Psoas muscle (tissue), 8 donors: ENCODE measurements around the gene OLFML2B. TPM values are rescaled to one million over a fixed set of nuclear protein-coding genes. Genes with fewer than 3 reads are reported as not detected.

ENCODE experiments used
- ATAC-seq, 4 donors: fragments of 200-7000 bp; cut with Tn5 transposase; one replicate each; pipeline ENCODE4 v1.9.1; 2020; ENCODE audit warnings: moderate library complexity in 3 of 4, mild to moderate bottlenecking in 2 of 4
- DNase-seq, 2 donors: peaks; one replicate each; pipeline ENCODE4 v3.0.0-alpha.2; 2020
- H3K27ac ChIP-seq: fragments of 200-600 bp; one replicate; pipeline ENCODE4 v1.8.0; 2022
- H3K27me3 ChIP-seq, 3 donors: fragments of 200-600 bp in 1 of 3; one replicate each; pipeline versions ENCODE4 v1.6.1 to v1.8.0; 2013 to 2022; ENCODE audit warnings: low read length in 2 of 3, mild to moderate bottlenecking in 2 of 3, moderate library complexity in 1 of 3; ENCODE audit not compliant: insufficient read depth in 3 of 3
- H3K36me3 ChIP-seq, 2 donors: fragments of 200-600 bp in 1 of 2; one replicate each; pipeline versions ENCODE4 v1.6.1 to v1.8.0; 2013 to 2022; ENCODE audit warnings: low read depth in 1 of 2, mild to moderate bottlenecking in 1 of 2, moderate library complexity in 1 of 2; ENCODE audit not compliant: insufficient read depth in 1 of 2
- H3K4me1 ChIP-seq: fragments of 200-600 bp; one replicate; pipeline ENCODE4 v1.8.0; 2022
- H3K4me3 ChIP-seq: fragments of 200-600 bp; one replicate; pipeline ENCODE4 v1.8.0; 2022; ENCODE audit warnings: mild to moderate bottlenecking
- H3K9me3 ChIP-seq: fragments of 200-600 bp; one replicate; pipeline ENCODE4 v1.8.0; 2022
- CTCF ChIP-seq: fragments of 200-600 bp; IDR thresholded peaks from one replicate; pipeline ENCODE4 v1.8.0; 2022; ENCODE audit warnings: antibody characterized with exemption
- WGBS, 3 donors: extraction: QIAGEN DNeasy Blood & Tissue Kit; methylation state at CpG; one replicate each; pipeline versions ENCODE4 v1.1.6 to v1.1.7; 2013; 5-methylcytosine and 5-hydroxymethylcytosine counted together
- intact Hi-C, 2 donors: fragments of 100-400 bp; cut with DNase I; formaldehyde crosslinking; loops; one replicate each; pipeline versions ENCODE4 v1.11.0 to v1.14.2; 2022
- polyA plus RNA-seq, 3 donors: library from polyadenylated mRNA; stranded (reverse); fragments of 200-250 nt; gene quantifications; one replicate each; pipeline ENCODE4 v1.2.3, GENCODE V29; 2013
- total RNA-seq, 4 donors: library from RNA; stranded (reverse); fragmentation: NEBNext Ultra II Directional in 2 of 4; extraction: Animal tissue kit (Norgen Biotek cat#: 25700) in 2 of 4; gene quantifications; one replicate each; pipeline versions ENCODE4 v1.2.1 to v1.2.4, GENCODE V29; 2021 to 2023
- donor health status: healthy with polysubstance abuse.
- donor health status: DM: no; HTN: no; CAD: no; lungs with moderate emphysema.
- donor health status: Bipolar disorder and iron deficiency.
- donor health status: healthy.
- donor health status: DM: yes; HTN: yes; CAD: no.
- donor health status: DM: no; HTN: no; CAD: no.
- donor health status: DM: no; HTN: no; CAD: no.
- donor health status: DM: yes; HTN: yes; CAD: no.

Gene OLFML2B
- total and polyA plus RNA-seq, 7 donors, result 1.4 to 9.5 (median 3.8) TPM

GRCh38 chr1:161985301-161985822 lies 38.3 kb downstream of the OLFML2B start:
- Histone ChIP-seq H3K27ac (no peak overlapping the region), H3K27me3 (peaks cover 0 to 6% (median 0%) of the 10 kb centered on the region in 3 donors), H3K9me3 (no peaks in the 10 kb centered on the region), H3K4me3 (no peak overlapping the region), H3K36me3 (no peaks in the 10 kb centered on the region), H3K4me1 (no peaks in the 10 kb centered on the region)
- ATAC-seq, result no peak
- no peak for DNase-seq
- intact Hi-C loops, result no loop called here
- 59 to 84% (median 66%) methylated on average over 5 of the region's 5 CpGs for WGBS, 3 donors
- TF ChIP-seq CTCF, result no peak

- DNase-seq, result no peak
- no peak overlapping the region for H3K4me3 ChIP-seq
- H3K4me1 ChIP-seq, result no peaks in the 10 kb centered on the region
- H3K9me3 ChIP-seq, result no peaks in the 10 kb centered on the region
- TF ChIP-seq CTCF, result no peak
- intact Hi-C loops, result no loop called here
- WGBS, 3 donors, result 93 to 95% (median 95%) methylated on average over 22 of the region's 22 CpGs
- ATAC-seq, result no peak
- H3K27ac ChIP-seq, result no peak overlapping the region
- H3K27me3 ChIP-seq, result peaks cover 0 to under 1% (median 0%) of the 10 kb centered on the region in 3 donors
- H3K36me3 ChIP-seq, result no peaks in the 10 kb centered on the region
Measured at GRCh38 chr1:161983725-161984124, 39.9 kb downstream of the OLFML2B start.

GRCh38 chr1:161982917-161983316 lies 40.8 kb downstream of the OLFML2B start:
- intact Hi-C loops, result no loop called here
- Histone ChIP-seq H3K27me3 (no peaks in the 10 kb centered on the region), H3K27ac (no peak overlapping the region), H3K4me1 (no peaks in the 10 kb centered on the region), H3K36me3 (no peaks in the 10 kb centered on the region), H3K9me3 (no peaks in the 10 kb centered on the region), H3K4me3 (no peak overlapping the region)
- no peak for TF ChIP-seq CTCF
- ATAC-seq (no peak), DNase-seq (no peak)
- WGBS, 3 donors, result 68 to 75% (median 71%) methylated on average over 9 of the region's 9 CpGs

- no peak for TF ChIP-seq CTCF
- Histone ChIP-seq H3K4me1 (no peaks in the 10 kb centered on the region), H3K36me3 (no peaks in the 10 kb centered on the region), H3K27me3 (no peaks in the 10 kb centered on the region), H3K4me3 (no peak overlapping the region), H3K9me3 (no peaks in the 10 kb centered on the region), H3K27ac (no peak overlapping the region)
- ATAC-seq (no peak), DNase-seq (no peak)
- WGBS, 3 donors, result 63 to 72% (median 64%) methylated on average over 5 of the region's 5 CpGs
- intact Hi-C loops, result no loop called here
Measured at GRCh38 chr1:161982507-161982895, 41.2 kb downstream of the OLFML2B start.
